ENCODE data around the gene PBXIP1.

DNA sequence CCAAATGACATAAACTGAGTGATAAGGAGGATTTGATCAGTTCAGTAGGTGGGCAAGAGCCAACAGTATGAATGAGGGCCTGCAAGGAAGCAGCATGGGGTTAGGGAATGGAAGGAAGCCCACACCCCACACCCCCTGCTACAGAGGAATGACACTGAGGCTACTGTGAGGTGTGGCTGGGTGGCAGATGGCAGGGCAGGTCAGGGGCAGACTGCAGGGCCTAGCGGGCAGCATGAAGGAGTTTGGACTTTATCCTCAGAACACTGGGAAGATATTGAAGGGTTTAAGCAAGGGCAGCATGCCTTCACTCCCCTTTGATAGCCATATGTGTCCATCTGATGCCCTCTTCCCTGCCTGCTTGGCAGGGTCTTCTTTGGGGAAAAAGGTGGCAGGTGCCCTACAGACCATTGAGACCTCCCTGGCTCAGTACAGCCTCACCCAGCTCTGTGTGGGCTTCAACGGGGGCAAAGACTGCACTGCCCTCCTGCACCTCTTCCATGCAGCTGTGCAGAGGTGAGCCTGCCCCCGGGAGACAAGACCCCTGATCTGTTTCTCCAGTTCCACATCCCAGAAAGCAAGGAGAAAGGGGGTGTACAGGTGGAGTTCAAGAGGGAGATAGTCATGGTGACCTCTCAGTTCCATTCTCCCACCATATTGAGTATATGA lies 33.4 kb upstream of the PBXIP1 start:
- TF ChIP-seq, protein P1, sequence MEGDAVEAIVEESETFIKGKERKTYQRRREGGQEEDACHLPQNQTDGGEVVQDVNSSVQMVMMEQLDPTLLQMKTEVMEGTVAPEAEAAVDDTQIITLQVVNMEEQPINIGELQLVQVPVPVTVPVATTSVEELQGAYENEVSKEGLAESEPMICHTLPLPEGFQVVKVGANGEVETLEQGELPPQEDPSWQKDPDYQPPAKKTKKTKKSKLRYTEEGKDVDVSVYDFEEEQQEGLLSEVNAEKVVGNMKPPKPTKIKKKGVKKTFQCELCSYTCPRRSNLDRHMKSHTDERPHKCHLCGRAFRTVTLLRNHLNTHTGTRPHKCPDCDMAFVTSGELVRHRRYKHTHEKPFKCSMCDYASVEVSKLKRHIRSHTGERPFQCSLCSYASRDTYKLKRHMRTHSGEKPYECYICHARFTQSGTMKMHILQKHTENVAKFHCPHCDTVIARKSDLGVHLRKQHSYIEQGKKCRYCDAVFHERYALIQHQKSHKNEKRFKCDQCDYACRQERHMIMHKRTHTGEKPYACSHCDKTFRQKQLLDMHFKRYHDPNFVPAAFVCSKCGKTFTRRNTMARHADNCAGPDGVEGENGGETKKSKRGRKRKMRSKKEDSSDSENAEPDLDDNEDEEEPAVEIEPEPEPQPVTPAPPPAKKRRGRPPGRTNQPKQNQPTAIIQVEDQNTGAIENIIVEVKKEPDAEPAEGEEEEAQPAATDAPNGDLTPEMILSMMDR (IDR thresholded peaks at IDR 0.05; ENCODE audit: low read depth, low read length): no peak
- no peak for TF ChIP-seq EZH2phosphoT487 (IDR thresholded peaks at IDR 0.05; ENCODE audit: low read depth)

Measured in OCI-LY3 (cell line).